K562 (cell line): ENCODE measurements around the gene RCHY1. TPM values are rescaled to one million over a fixed set of nuclear protein-coding genes. Genes with fewer than 3 reads are reported as not detected.

Experiments
- CBX1 ChIP-seq: sonication (generic); IDR thresholded peaks from 2 replicates; pipeline ENCODE4 v1.6.1; 2016; ENCODE audit warnings: antibody characterized with exemption, low read depth, mild to moderate bottlenecking
- DPF2 ChIP-seq: fragments of 450-650 bp; IDR thresholded peaks from 2 replicates; pipeline ENCODE4 v1.6.1; 2016
- EP300 ChIP-seq: IDR thresholded peaks from 2 replicates; pipeline ENCODE4 v1.6.1; 2012; ENCODE audit warnings: low read length, improper control_type of control experiment
- EP400 ChIP-seq: fragments of 450-650 bp; IDR thresholded peaks from 2 replicates; pipeline ENCODE4 v1.6.1; 2017; ENCODE audit warnings: antibody characterized with exemption, mild to moderate bottlenecking, moderate library complexity
- KLF1 ChIP-seq: fragments of 450-650 bp; IDR thresholded peaks from 2 replicates; pipeline ENCODE4 v1.6.1; 2016; ENCODE audit warnings: missing genetic modification characterization, missing compliant biosample characterization
- MTA3 ChIP-seq: fragments of 450-650 bp; formaldehyde crosslinking; IDR thresholded peaks from 2 replicates; pipeline ENCODE4 v1.6.1; 2017; ENCODE audit warnings: mild to moderate bottlenecking, borderline replicate concordance
- MXI1 ChIP-seq: IDR thresholded peaks from 2 replicates; pipeline ENCODE4 v1.6.1; 2011; ENCODE audit warnings: low read depth, mild to moderate bottlenecking, improper control_type of control experiment, low read length
- NCOA1 ChIP-seq: fragments of 450-650 bp; IDR thresholded peaks from 2 replicates; pipeline ENCODE4 v1.6.1; 2016; ENCODE audit warnings: low read depth
- NFXL1 ChIP-seq: fragments of 450-650 bp; formaldehyde crosslinking; IDR thresholded peaks from 2 replicates; pipeline ENCODE4 v1.4.0; 2021; ENCODE audit warnings: mild to moderate bottlenecking
- STAG1 ChIP-seq: sonication (generic); formaldehyde crosslinking; IDR thresholded peaks from 2 replicates; pipeline ENCODE4 v1.5.0; 2020; ENCODE audit warnings: missing genetic modification reagents, borderline replicate concordance
- ZNF280A ChIP-seq: fragments of 450-650 bp; IDR thresholded peaks from 2 replicates; pipeline ENCODE4 v1.6.1; 2018; ENCODE audit warnings: mild to moderate bottlenecking, low read depth; ENCODE audit not compliant: partially characterized antibody
- ZNF384 ChIP-seq: IDR thresholded peaks from 2 replicates; pipeline ENCODE4 v1.6.1; 2012; ENCODE audit warnings: low read depth, low read length, improper control_type of control experiment
- polyA plus RNA-seq, 8 experiments: library from polyadenylated mRNA; depleted of rRNA in 4 of 8; stranded (reverse) in 5 of 8; unstranded in 3 of 8; fragments of >200 nt; fragmentation: Nextera tagmentation in 2 of 8; fragmentation: Illumina TruSeq in 1 of 8; extraction: Ambion mirVana in 2 of 8; extraction: Trizol in 1 of 8; gene quantifications; 2 replicates each; pipeline versions ENCODE4 v1.2.1 to v1.2.3, GENCODE V29; 2011 to 2014; ENCODE audit warnings: inconsistent platforms in 1 of 8, missing spikeins in 1 of 8
- total RNA-seq, 7 experiments: library from RNA; depleted of rRNA in 6 of 7; stranded (reverse); fragments of >200 nt in 6 of 7; fragmentation: Illumina TruSeq in 2 of 7; extraction: Trizol in 2 of 7; gene quantifications; 2 replicates each; pipeline versions ENCODE4 v1.2.1 to v1.2.3, GENCODE V29; 2011 to 2021; ENCODE audit warnings: low replicate concordance in 1 of 7
- TF ChIP-seq, protein P1 (sequence below): sonication (generic); formaldehyde crosslinking; IDR thresholded peaks from 2 replicates; pipeline ENCODE4 v1.8.1; 2023; ENCODE audit warnings: mild to moderate bottlenecking, missing genetic modification reagents
- TF ChIP-seq, protein P2 (sequence below): sonication (generic); formaldehyde crosslinking; IDR thresholded peaks from 2 replicates; pipeline ENCODE4 v1.8.1; 2023; ENCODE audit warnings: missing genetic modification reagents, mild to moderate bottlenecking, borderline replicate concordance
- TF ChIP-seq, protein P3 (sequence below), 2 experiments: fragments of 450-650 bp in 1 of 2; IDR thresholded peaks; 2 replicates each; pipeline ENCODE4 v1.6.1; 2011 to 2017; ENCODE audit warnings: low read depth in 2 of 2, antibody characterized with exemption in 1 of 2, borderline replicate concordance in 1 of 2, low read length in 1 of 2, mild to moderate bottlenecking in 1 of 2, mixed read lengths in 1 of 2; ENCODE audit not compliant: control insufficient read depth in 1 of 2

Gene RCHY1
- total and polyA plus RNA-seq, 9 of the 15 experiments (the other 6 are each of a cell fraction or from before 2014, with no cell fraction given) = 27.3 to 85.1 (median 45.9) TPM

GRCh38 chr4:75512386-75513211, 1.6 kb downstream of the RCHY1 start (continued):
- TF ChIP-seq ZNF384 (no peak), NFXL1 (CRISPR knock-in tag) (no peak), DPF2 (peak; percentile 96), MTA3 (peak; percentile 31; the same call in 1 of the 2 replicates), KLF1 (no peak), STAG1 (CRISPR knock-in tag) (no peak), ZNF280A (no peak), CBX1 (no peak), EP300 (peak; percentile 88), MXI1 (no peak), EP400 (no peak), NCOA1 (0 out of 2 replicates have a peak, but pooled peaks have one; percentile 26)
- TF ChIP-seq, protein P1, sequence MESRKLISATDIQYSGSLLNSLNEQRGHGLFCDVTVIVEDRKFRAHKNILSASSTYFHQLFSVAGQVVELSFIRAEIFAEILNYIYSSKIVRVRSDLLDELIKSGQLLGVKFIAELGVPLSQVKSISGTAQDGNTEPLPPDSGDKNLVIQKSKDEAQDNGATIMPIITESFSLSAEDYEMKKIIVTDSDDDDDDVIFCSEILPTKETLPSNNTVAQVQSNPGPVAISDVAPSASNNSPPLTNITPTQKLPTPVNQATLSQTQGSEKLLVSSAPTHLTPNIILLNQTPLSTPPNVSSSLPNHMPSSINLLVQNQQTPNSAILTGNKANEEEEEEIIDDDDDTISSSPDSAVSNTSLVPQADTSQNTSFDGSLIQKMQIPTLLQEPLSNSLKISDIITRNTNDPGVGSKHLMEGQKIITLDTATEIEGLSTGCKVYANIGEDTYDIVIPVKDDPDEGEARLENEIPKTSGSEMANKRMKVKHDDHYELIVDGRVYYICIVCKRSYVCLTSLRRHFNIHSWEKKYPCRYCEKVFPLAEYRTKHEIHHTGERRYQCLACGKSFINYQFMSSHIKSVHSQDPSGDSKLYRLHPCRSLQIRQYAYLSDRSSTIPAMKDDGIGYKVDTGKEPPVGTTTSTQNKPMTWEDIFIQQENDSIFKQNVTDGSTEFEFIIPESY (CRISPR knock-in tag) = no peak
- TF ChIP-seq, protein P2, sequence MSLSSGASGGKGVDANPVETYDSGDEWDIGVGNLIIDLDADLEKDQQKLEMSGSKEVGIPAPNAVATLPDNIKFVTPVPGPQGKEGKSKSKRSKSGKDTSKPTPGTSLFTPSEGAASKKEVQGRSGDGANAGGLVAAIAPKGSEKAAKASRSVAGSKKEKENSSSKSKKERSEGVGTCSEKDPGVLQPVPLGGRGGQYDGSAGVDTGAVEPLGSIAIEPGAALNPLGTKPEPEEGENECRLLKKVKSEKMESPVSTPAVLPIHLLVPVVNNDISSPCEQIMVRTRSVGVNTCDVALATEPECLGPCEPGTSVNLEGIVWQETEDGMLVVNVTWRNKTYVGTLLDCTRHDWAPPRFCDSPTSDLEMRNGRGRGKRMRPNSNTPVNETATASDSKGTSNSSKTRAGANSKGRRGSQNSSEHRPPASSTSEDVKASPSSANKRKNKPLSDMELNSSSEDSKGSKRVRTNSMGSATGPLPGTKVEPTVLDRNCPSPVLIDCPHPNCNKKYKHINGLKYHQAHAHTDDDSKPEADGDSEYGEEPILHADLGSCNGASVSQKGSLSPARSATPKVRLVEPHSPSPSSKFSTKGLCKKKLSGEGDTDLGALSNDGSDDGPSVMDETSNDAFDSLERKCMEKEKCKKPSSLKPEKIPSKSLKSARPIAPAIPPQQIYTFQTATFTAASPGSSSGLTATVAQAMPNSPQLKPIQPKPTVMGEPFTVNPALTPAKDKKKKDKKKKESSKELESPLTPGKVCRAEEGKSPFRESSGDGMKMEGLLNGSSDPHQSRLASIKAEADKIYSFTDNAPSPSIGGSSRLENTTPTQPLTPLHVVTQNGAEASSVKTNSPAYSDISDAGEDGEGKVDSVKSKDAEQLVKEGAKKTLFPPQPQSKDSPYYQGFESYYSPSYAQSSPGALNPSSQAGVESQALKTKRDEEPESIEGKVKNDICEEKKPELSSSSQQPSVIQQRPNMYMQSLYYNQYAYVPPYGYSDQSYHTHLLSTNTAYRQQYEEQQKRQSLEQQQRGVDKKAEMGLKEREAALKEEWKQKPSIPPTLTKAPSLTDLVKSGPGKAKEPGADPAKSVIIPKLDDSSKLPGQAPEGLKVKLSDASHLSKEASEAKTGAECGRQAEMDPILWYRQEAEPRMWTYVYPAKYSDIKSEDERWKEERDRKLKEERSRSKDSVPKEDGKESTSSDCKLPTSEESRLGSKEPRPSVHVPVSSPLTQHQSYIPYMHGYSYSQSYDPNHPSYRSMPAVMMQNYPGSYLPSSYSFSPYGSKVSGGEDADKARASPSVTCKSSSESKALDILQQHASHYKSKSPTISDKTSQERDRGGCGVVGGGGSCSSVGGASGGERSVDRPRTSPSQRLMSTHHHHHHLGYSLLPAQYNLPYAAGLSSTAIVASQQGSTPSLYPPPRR (CRISPR knock-in tag) = no peak
- TF ChIP-seq, protein P3, sequence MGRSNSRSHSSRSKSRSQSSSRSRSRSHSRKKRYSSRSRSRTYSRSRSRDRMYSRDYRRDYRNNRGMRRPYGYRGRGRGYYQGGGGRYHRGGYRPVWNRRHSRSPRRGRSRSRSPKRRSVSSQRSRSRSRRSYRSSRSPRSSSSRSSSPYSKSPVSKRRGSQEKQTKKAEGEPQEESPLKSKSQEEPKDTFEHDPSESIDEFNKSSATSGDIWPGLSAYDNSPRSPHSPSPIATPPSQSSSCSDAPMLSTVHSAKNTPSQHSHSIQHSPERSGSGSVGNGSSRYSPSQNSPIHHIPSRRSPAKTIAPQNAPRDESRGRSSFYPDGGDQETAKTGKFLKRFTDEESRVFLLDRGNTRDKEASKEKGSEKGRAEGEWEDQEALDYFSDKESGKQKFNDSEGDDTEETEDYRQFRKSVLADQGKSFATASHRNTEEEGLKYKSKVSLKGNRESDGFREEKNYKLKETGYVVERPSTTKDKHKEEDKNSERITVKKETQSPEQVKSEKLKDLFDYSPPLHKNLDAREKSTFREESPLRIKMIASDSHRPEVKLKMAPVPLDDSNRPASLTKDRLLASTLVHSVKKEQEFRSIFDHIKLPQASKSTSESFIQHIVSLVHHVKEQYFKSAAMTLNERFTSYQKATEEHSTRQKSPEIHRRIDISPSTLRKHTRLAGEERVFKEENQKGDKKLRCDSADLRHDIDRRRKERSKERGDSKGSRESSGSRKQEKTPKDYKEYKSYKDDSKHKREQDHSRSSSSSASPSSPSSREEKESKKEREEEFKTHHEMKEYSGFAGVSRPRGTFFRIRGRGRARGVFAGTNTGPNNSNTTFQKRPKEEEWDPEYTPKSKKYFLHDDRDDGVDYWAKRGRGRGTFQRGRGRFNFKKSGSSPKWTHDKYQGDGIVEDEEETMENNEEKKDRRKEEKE (IDR thresholded peaks at IDR 0.05; ENCODE audit: borderline replicate concordance in 1 of 2, control insufficient read depth in 1 of 2, low read depth in 2 of 2, low read length in 1 of 2) = no peak
